Activated CD8-positive, alpha-beta memory T cell treated with anti-CD3 and anti-CD28 coated beads, Interleukin-2, amount 50 U/mL, for 24 hours (primary cell): ENCODE results near the gene EGLN1.
"Not testable (repeated sequence)": the region's sequence is repeated elsewhere in the genome, so short reads cannot be mapped to it uniquely, and the experiment has no call there.

Source experiments
- DNase-seq: peaks from one replicate; pipeline ENCODE4 v3.0.0-alpha.2; 2020; ENCODE audit errors: extremely low read depth

EGLN1 gene

GRCh38 chr1:231364192-231364591 lies 57.9 kb downstream of the EGLN1 start:
- DNase-seq: no peak

- DNase-seq: no peak
Measured at GRCh38 chr1:231363624-231364023, 58.5 kb downstream of the EGLN1 start.

GRCh38 chr1:231362325-231362724 lies 59.8 kb downstream of the EGLN1 start:
- DNase-seq: no peak

- DNase-seq: no peak
Measured at GRCh38 chr1:231359113-231359512, 63.0 kb downstream of the EGLN1 start.

- no peak for DNase-seq
Measured at GRCh38 chr1:231357831-231358354, 64.2 kb downstream of the EGLN1 start.

- no peak for DNase-seq
Measured at GRCh38 chr1:231357187-231357772, 64.8 kb downstream of the EGLN1 start.

- no peak for DNase-seq
Measured at GRCh38 chr1:231355171-231355570, 66.9 kb downstream of the EGLN1 start.

- DNase-seq: no peak
Measured at GRCh38 chr1:231354330-231355020, 67.6 kb downstream of the EGLN1 start.

GRCh38 chr1:231353086-231353485 lies 69.0 kb downstream of the EGLN1 start:
- DNase-seq: no peak

GRCh38 chr1:231351816-231352215 lies 70.3 kb downstream of the EGLN1 start:
- DNase-seq: no peak

- DNase-seq: not testable (repeated sequence)
Measured at GRCh38 chr1:231348856-231349255, 73.2 kb downstream of the EGLN1 start.

- DNase-seq: no peak
Measured at GRCh38 chr1:231348442-231348841, 73.6 kb downstream of the EGLN1 start.

- no peak for DNase-seq
Measured at GRCh38 chr1:231347961-231348360, 74.1 kb downstream of the EGLN1 start.

- DNase-seq: no peak
Measured at GRCh38 chr1:231340328-231341013, 81.6 kb downstream of the EGLN1 start.

- DNase-seq: no peak
Measured at GRCh38 chr1:231338270-231339128, 83.6 kb downstream of the EGLN1 start, which contains the start of gene SPRTN. Gene SPRTN (plus strand): TSS chr1:231338293. CDS start chr1:231338384, 91 bp downstream.

- DNase-seq: peak; percentile 94
Measured at GRCh38 chr1:231337472-231338269, 84.4 kb downstream of the EGLN1 start, which contains the start of gene EXOC8. Gene EXOC8 (minus strand): TSS chr1:231337852. CDS start chr1:231337745, 107 bp downstream.

- DNase-seq: no peak
Measured at GRCh38 chr1:231337043-231337471, 85.0 kb downstream of the EGLN1 start.

- no peak for DNase-seq
Measured at GRCh38 chr1:231335663-231336602, 86.2 kb downstream of the EGLN1 start.

- DNase-seq: no peak
Measured at GRCh38 chr1:231334952-231335351, 87.1 kb downstream of the EGLN1 start.
